HG03097 (cell line): ENCODE results near the gene HSPB8.

ENCODE experiments used
- ATAC-seq: cut with Tn5 transposase; IDR thresholded peaks from one replicate; pipeline ENCODE4 v1.9.1; 2021; ENCODE audit not compliant: unreplicated experiment, low FRiP score

Gene HSPB8

DNA sequence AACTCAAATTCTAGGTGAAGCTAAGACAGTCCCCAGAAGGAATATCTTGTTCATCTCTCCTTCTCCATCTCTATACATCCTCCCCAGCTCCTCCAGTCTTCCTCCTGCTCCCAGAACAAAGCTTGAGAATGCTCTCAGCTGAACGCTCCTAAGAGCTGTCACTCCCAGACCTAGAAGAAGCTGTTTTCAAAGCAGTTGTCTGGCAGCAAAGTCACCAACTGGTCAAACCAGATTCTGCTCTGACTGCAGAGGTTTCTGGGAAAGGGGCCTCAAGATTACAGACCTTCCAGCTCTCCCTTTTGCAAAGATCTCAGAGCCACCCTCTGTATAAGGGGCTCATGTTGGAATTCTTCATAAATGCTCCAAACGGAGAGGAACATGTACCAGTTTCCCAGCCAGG is 9.6 kb upstream of the HSPB8 start:
- no peak for ATAC-seq

DNA sequence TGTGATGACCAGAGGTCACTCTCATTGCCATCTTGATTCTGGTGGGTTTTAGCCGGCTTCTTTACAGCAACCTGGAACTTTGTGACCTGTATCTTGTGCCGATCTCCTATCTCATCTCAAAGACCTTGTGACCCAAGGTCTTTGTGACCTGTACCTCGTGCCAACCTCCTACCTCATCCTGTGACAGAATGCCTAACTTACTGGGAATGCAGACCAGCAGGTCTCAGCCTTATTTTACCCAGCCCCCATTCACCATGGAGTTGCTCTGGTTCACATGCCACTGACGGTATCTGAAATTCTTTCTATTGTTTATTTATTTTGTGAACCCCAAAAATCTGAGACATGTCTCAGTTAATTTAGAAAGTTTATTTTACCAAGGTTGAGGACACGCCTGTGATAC is 7.4 kb upstream of the HSPB8 start:
- no peak for ATAC-seq

DNA sequence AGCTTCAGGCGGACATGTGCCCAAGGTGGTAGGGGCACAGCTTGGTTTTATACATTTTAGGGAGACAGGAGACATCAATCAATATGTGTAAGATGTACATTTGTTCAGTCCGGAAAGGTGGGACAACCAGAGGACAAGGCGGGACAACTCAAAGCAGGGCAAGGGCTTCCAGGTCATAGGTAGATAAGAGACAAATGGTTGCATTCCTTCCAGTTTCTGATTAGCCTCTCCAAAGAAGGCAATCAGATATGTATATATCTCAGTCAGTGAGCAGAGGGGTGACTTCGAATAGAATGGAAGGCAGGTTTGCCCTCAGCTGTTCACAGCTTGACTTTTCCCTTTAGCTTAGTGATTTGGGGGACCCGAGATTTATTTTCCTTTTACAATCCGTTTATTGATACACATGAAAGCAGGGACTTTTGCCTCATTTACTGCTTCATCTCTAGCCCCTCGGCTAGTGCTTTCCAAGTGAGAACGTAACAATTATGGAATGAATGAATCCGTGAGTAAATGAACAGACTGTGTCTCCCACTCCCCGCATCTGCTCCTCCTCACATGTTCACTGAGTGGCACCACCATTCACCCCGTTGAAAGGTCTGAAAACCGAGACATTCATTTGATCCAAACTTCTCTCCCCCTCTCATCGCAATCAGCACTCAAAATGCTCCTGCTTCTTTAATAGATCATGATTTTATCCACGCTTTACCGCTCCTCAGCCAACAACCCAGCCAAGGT is 6.9 kb upstream of the HSPB8 start:
- ATAC-seq = no peak

DNA sequence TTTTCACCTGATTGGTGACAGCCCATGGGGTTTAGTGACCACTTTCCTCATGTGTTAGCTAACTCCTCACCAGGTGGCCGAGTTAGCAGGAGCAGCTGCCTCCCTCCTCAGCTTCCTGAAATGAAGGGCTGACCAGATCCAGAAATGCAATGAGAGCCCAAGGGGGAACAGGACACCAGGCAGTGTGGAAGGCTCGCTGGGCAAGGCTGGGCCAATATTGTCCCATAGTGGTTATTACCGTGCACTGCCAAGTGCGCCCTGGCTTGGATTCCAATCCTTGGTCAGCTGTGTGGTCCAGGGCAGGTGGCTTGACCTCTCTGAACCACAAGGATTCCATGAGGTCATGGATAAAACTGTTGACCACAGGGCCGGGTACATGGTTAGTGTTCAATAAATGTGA is 3.6 kb upstream of the HSPB8 start:
- no peak for ATAC-seq

DNA sequence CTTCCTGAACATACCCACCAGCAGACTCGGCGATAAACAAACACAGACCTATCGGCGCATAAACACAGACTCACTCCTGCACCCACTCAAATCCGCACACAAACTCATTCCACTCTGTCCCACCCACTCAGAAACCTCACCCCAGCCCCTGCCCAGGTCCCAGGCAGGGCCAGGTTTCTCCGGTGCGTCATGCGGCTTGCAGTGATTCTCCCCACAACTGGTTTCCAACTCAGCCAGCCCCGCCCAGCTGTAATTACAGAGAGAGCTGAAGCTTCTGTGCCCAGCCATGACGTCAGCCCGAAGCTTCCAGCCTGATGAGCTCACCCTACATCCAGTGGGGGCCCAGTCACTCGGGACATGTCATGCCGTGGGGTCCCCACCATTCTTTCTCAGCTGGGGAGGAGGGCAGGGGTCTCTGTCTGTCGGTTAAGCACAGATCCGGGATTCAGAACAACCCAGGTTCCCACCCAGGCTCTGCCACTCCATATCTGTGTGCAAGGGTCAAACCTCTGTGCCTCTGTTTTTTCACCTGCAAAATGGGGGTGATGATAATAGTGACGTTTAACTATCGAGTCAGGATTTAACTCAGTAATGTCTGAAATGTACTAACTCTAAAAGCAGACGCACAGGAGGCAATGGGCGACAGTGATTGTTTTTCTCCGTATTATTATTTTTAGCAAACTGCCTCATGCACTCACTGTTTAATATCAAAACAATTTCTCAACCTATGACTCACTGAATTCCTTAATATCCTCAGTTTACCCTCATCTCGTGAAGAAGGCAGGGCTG is 2.3 kb upstream of the HSPB8 start:
- no peak for ATAC-seq

DNA sequence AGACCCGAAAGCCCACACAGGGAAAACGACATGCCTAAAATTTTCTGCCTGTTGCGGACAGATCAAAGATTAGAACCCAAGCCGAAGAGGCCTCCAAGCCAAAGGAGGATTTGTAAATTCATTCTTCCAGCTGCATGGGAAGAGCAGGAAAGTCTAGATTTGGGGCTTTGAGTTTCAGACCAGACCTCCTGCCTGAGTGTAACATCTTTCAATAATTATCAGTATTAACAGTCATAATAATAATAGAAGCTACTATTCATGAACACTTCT is 1.7 kb upstream of the HSPB8 start:
- ATAC-seq = no peak

DNA sequence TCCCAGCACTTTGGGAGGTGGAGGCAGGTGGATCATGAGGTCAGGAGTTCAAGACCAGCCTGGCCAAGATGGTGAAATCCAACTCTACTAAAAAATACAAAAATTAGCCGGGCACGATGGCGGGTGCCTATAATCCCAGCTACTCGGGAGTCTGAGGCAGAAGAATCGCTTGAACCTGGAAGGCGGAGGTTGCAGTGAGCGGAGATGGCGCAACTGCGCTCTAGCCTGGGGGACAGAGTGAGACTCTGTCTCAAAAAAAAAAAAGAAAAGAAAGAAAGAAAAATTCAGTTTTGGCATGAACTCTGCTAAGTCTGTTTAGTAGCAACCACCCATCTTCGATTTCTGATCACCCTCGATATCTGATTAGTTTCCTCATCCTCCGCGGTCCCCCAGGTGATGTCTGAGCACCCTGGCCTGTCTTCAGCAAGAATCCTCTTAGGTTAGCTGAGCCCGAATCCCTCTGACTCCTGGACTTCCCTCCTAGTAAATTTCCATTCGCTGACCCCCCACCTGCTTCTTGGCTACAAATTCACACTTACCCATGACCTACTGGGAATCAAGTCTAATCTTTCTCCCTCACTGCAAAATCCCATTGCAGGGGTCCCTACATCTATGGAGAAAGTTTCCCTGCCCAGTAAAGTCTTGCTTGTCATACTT is 879 bp upstream of the HSPB8 start:
- ATAC-seq = no peak

DNA sequence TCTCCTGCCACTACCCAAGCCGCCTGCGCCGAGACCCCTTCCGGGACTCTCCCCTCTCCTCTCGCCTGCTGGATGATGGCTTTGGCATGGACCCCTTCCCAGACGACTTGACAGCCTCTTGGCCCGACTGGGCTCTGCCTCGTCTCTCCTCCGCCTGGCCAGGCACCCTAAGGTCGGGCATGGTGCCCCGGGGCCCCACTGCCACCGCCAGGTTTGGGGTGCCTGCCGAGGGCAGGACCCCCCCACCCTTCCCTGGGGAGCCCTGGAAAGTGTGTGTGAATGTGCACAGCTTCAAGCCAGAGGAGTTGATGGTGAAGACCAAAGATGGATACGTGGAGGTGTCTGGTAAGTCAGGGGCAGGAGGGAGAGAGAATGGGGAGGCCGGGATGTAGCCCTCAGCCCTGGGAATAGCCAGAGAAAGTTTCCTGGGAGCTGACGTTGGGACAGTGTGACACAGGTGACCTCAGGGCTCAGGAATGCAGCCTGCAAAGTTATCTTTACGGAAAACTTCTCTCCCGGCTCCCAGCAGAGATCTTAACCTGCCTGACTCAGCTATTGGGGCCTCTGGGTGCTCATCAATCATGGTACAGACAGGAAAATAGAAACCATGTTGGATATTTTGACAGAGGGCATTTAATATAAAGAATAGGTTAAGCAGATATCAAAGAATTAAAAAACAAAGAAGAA is 747 bp downstream of the HSPB8 start:
- no peak for ATAC-seq

DNA sequence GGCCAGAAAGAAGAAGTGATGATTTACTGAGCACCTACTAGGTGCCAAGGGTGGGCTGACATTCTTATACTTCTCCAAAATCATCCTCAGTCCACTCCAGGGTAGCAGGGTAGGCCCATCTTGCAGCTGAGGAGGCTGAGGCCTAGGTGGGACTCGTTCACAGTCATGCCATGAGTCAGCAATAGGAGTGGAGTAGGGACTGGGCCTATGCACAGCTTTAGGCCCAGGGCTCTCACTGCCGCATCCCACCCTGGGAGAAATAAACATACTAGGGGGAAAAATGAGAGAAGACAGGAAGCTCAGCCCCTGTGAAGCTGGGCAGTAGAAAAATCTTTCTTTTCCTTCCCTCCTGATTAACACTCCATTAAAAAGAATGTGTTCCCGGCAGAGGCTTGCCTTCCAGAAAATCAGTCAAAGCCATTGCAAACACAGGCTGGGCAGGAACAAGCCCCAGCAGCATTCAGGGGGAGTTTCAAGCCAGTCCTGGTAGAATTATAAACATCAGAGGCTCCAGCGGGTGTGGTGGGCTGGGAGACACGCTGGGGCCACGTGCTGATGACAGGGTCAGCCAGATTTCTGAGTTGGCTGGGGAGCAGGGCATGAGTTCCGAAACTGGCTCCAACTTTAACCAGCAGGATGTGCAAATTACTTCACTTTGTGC is 1.8 kb downstream of the HSPB8 start:
- ATAC-seq = no peak

DNA sequence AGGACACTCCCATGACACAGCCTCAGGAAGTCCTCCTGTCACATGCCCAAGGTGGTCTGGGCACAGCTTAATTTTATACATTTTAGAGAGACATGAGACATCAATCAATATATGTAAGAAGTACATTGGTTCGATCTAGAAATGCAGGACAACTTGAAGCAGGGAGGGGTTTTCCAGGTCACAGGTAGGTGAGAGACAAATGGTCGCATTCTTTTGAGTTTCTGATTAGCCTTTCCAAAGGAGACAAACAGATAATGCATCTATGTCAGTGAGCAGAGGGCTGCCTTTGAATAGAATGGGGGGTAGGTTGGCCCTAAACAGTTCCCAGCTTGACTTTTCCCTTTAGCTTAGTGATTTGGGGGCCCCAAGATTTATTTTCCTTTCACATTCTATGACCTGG is 2.5 kb downstream of the HSPB8 start:
- no peak for ATAC-seq

DNA sequence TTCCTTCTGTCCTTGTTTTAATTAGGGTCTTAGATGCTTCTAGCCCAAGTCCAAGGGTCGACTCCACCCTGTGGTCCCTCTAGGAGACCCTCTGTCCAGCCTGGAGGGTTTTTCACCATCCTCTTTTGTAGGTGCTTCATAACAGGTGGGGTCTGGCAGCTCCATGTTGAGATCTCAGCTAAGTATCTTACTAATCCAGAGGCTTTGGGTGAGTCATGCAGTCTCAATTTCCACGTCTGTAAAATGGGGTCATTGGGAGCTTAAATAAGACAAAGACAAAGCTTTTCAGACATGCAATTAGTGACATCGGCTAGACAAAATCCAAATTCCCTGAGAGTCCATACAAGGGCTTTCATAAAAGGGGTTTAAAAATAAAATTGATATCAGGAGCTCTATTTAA is 3.2 kb downstream of the HSPB8 start:
- ATAC-seq = no peak

DNA sequence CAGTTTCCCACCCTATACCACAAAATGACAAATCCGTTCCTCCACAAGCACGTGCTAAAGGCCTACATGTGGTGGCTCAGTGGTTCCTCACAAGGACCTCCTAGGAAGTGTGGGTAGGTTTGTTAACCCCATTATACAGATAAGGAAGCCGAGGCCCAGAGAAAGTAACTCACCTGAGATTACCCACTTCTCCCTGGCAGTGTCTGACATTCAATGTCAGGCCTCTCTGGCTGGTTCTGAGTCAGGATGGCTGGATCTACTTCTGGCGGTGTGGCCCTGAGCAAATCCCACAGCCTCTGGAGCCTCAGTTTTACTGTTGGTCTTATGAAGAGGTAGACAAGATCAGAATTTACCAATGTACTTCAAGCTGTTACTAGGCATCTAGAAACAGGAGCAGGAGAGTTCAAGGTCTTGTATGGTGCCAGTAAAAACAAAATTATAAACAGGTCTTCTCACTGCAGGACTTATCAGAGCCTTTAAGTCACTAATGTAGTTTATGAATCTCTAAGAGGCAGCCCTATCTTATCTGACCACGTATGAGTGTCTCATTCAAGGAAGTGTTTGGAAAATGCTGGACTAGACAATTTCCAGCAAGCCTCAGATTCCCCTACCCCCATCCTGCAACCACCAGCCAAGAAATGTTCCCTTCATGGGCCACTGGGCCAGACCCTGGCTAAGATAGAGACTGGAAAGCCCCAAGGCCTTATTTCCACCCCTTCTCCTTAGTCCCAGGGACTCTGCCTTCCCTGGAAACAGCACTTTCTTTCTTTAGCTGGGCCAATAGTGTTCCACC is 4.2 kb downstream of the HSPB8 start:
- no peak for ATAC-seq

DNA sequence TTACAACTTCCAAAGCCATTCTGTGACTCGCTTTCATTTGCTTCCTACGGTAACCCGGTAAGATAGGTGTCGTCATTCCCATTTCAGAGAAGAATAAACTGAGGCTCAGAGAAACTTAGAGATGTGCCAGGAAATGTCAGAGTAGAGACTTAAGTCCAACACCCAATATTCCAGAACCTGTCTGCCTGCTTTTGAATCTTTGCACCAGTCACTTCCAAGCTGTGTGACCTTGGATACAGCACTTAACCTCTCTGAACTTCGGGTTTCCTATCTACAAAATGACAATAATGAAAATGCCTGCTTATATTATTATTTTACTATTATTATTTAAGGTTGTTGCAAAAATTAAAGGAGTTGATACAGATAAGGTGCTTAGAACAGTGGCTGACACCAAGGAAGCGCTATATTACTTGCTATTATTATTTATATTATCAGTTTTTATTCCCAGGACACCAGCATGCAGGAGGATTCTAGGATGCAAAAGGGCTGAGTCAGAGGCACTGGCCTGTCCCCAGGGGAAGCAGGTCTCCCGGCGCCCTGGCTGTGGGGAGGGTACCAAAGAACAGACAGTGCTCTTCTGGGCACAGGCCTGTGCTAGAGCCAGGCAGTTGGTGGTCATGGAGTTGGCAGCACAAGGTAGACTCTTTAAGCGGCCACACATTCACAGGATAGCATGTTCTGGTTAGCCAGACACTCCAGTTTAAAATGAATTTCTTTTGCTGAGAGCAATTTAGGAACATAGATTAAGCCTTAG is 5.4 kb downstream of the HSPB8 start:
- ATAC-seq = no peak

DNA sequence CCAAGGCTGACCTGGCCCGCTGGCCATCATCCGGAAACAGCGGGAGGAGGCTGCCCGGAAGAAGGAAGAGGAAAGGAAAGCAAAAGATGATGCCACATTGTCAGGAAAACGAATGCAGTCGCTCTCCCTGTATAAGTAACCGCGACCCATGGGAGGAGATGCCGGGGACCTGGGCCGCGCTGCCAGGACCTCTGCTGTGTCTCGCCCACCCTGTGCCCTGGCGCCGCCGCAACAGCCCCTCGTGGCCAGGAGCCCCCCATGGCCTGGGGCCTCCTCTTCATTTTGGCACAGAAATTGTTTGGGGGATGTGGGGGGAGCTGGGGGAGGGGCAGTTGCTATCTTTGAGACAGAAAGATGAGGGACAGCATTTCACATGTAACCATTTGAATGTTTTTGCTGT is 16.5 kb downstream of the HSPB8 start:
- no peak for ATAC-seq

DNA sequence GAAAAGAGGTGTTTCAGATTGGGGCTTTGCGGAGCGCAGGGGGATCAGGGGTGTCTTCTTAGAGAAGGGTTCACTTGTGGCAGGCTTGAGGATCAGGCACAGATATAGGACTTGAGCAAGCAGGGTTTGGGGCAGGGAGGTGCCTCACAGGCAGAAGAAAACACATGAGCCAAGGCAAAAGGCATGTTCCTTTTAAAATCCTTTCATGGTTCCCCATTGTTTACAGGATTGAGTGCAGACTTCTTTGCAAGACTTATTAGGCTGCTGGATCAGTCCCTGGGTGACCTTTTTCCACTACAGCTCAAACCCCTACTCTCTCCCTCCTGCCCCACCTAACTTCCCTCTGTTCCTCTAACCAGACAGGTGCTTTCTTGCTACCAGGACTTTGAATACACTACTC is 19.7 kb downstream of the HSPB8 start:
- no peak for ATAC-seq

DNA sequence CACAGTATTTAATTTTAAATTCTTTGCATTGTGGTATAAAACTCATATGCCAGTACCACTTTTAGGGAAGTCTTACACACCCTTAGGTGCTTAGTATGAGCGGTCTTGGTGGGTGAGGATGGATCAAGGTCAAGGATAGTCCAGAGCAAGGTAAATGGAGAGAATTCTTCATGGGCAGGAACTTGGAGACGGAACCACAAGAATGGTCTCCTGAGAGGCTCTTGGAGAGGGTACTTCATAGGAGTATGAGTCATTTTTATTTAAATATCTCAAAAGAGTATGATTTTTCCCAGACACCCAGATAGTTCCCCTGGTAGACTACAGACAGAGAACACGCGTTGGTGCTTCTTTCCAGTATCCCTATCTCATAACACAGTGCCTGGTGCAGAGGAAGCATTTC is 21.9 kb downstream of the HSPB8 start:
- no peak for ATAC-seq

DNA sequence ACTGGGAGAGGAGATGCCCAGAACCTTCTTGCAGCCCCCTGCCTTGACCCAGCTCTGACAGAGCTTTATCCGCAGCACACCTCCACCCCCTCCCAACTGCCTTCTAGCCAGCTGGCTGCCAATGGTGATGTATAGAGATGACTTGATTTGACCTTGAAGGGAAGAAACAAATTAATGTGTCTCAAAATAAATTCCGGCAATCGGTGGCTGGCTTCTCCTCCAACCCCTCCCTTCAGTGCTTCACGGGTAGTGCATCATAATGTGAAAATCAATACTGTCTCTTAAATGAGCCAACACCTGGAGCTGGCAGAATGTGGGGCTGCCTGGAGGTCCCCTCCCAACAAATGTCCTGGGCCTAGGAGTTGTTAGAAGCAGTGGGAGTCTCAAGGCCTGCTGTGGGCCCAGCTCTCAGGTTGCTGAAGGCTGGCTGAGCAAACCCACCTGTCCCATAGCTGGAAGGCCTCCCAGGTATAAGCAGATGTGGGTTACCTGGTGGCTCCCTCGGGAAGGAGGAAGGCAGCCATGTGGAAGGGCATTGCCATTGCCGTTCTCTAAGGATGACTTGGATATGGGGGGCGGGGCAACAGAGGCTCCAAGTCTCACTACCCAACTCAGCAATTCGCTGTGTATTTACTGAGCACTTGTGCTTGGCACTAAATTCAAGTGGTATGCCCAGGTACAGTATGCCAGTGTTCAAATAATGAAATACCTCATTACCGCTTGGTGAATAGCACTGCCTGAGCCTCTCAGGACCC is 23.2 kb downstream of the HSPB8 start:
- ATAC-seq = no peak

DNA sequence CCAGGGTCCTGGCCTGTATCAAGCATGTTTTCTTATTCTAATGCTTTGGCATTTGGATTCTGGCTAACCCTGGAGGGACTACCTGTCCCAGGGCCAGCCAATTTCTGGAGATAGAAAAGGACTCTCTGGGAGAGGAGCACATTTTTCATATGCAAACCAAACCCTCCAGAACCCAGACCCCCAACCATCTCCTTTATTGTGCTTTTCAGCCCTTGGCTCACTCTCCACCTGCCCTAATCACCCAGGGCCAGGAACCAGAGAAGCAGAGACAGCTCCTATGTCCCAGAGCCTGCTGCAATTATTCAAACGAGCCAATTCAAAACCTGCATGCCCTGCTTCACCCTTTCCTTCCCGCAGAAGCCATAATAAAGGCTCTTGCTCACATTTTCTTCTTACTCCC is 23.8 kb downstream of the HSPB8 start:
- ATAC-seq = no peak

DNA sequence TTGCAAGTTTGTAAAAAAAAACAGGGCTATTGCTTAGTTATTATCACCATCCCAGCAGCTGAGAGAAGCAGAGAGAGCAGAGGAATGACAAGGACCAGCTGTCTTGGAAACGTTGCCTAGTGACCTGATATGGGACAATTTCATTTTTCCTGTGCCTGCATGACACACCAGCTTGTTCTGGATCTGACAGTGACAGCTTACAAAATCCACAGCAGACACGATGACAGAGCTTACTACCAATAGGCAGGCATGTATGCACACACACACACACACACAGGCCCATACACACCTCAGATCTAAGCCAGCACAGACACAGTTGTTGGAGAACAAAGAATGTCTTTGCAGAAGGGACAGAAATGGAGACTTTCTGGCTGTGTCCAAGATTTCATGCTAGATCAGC is 25.4 kb downstream of the HSPB8 start:
- ATAC-seq = no peak
